Mesodermal cell (in vitro differentiated cells): ENCODE data around the gene TTC33.
"Not testable (repeated sequence)": the region's sequence is repeated elsewhere in the genome, so short reads cannot be mapped to it uniquely, and the experiment has no call there.

Experiments
- H3K27ac ChIP-seq: 2 replicates; pipeline ENCODE4 v1.7.0; 2013; ENCODE audit warnings: mild to moderate bottlenecking, low read depth, low read length, moderate library complexity; ENCODE audit not compliant: severe bottlenecking
- H3K36me3 ChIP-seq: 2 replicates; pipeline ENCODE4 v1.7.1; 2013; ENCODE audit warnings: mild to moderate bottlenecking, low read length, moderate library complexity; ENCODE audit not compliant: control insufficient read depth, insufficient read depth
- H3K4me1 ChIP-seq: one replicate; pipeline ENCODE4 v1.7.1; 2013; ENCODE audit warnings: mild to moderate bottlenecking, low read length; ENCODE audit not compliant: insufficient read depth, control insufficient read depth, poor library complexity, severe bottlenecking
- H3K4me3 ChIP-seq: 2 replicates; pipeline ENCODE4 v1.7.0; 2013; ENCODE audit warnings: low read length, control low read depth, mild to moderate bottlenecking; ENCODE audit not compliant: insufficient read depth, poor library complexity, severe bottlenecking; ENCODE audit errors: extremely low read depth
- H3K9me3 ChIP-seq: 2 replicates; pipeline ENCODE4 v1.7.1; 2013; ENCODE audit warnings: mild to moderate bottlenecking, low read length, moderate library complexity; ENCODE audit not compliant: control insufficient read depth
- WGBS, 2 experiments: methylation state at CpG; one replicate each; pipeline ENCODE4 v1.1.5; 2013; ENCODE audit warnings: missing lambda C conversion rate in 2 of 2; ENCODE audit not compliant: insufficient coverage in 2 of 2; 5-methylcytosine and 5-hydroxymethylcytosine counted together

TTC33 gene

DNA sequence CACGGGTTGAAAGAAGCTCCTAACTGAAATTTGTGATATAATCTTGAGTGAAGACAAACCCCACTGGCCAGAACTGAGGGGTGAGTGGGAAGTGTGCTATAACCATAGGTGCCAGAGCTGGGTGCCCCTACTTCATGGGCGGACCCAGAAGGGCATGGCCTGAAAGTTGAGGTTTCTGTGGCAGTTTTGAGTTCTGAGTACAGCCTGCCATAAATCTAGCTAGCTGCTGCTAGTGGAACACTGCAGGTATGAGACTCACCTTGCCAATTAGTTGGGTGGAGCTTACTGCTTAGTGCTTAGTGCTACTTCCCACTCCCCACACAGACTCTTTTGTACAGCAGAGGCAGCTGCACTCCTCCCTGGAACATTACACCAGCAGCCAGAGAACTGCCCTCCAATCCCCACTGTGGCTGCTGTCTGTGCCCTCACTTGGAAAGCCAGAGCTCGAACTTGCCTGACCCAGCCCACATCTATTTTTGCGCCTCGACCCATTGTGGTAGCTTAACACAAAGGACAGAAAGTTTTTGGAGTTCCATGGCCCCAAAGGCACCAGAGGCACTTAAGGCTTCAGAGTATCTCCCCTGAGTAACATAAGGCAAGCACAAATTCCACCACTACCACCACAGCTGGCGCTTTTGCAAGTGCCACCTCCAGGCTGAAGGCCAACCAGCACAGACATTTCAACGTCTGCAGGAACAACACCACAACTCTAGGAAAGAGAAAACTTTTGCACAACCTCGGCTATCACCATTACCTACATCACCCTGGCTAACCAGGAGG, 103.1 kb downstream of the TTC33 start:
- no peaks in the 10 kb centered on the region for H3K36me3 ChIP-seq
- no peak overlapping the region for H3K27ac ChIP-seq
- no peak overlapping the region for H3K4me3 ChIP-seq
- H3K9me3 ChIP-seq: no peaks in the 10 kb centered on the region
- no peaks in the 10 kb centered on the region for H3K4me1 ChIP-seq
- 78 to 92% methylated on average over 5 of the region's 8 CpGs for WGBS, 2 experiments

DNA sequence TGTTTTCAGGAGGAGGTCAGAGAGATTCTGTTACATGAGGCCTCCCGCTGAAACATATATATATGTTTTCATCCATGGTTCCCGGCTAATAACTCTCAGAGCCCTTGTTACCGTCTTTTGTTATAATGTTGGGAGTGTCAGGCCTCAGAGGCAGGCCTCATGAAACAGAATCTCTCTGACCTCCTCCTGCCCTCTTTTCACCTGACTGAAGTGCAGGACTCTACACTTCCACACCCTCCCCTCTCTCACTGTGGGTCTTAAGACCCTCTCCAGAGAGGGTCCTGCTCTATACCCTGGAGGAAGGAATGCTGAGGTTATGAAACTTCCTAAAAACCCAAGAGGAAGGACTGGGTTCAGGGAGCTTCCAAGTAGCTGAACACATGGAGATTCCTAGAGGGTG, 104.6 kb downstream of the TTC33 start:
- no CpG with 5 or more reads among the region's 3 CpGs for WGBS, 2 experiments
- Histone ChIP-seq H3K9me3 (no peaks in the 10 kb centered on the region), H3K27ac (no peak overlapping the region), H3K4me1 (no peaks in the 10 kb centered on the region), H3K36me3 (no peaks in the 10 kb centered on the region), H3K4me3 (no peak overlapping the region)

DNA sequence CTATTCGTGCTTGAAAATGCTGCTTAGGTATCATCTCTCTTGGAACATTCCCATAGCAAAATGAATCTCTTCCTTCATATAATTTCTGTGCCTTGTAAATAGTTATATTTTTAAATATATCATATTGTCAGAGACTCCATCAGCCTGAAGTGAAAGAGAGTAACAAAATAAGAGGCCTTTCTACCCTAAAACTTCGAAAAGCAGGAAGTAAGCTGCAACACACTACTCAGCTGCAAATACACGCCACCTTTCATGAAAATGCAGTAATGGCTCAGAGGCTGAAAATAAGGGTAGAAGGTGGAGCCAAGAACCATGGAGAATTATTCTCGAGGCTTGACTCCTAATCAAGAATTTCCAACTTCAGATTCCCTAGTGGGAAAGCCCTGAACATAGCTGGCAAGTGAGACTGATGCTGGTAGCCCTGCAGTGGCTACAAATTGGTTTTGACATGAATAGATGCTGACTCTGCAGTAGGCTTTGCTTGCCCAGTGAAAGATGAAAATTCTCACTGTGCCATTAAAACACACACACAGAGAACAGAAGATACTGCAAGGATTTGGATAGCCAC, 106.2 kb downstream of the TTC33 start:
- Histone ChIP-seq H3K4me3 (no peak overlapping the region), H3K36me3 (no peaks in the 10 kb centered on the region), H3K9me3 (no peaks in the 10 kb centered on the region), H3K27ac (no peak overlapping the region), H3K4me1 (no peaks in the 10 kb centered on the region)
- WGBS, 2 experiments: 90% methylated on average over 3 of the region's 4 CpGs; no CpG with 5 or more reads in 1 of the 2 experiments

DNA sequence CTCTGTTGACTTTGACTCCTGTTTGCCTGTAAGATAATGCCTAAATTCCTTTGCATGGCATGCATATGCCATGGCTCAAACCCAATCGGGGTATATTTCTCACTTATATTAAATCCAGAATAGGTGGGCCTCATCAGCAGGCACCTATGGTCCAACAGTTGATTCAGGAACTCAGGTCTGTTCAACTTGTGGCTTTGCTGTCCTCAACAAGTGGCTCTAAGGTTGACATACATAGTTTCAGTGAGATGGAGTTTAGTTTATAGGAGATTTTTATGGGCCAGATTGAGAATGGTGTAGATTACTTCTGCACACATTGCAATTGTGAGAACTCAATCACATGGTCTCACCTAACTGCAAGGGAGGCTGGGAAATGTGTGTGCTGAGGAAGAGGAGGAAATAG, 107.6 kb downstream of the TTC33 start:
- no peaks in the 10 kb centered on the region for H3K4me1 ChIP-seq
- 80 to 100% methylated on average over 1 of the region's 1 CpG for WGBS, 2 experiments
- H3K9me3 ChIP-seq: no peaks in the 10 kb centered on the region
- no peak overlapping the region for H3K4me3 ChIP-seq
- H3K27ac ChIP-seq: no peak overlapping the region
- no peaks in the 10 kb centered on the region for H3K36me3 ChIP-seq

- no peak overlapping the region for H3K27ac ChIP-seq
- H3K4me1 ChIP-seq: no peaks in the 10 kb centered on the region
- H3K36me3 ChIP-seq: no peaks in the 10 kb centered on the region
- WGBS, 2 experiments: 80% methylated on average over 1 of the region's 3 CpGs; no CpG with 5 or more reads in 1 of the 2 experiments
- H3K4me3 ChIP-seq: no peak overlapping the region
- no peaks in the 10 kb centered on the region for H3K9me3 ChIP-seq
These were observed 109.5 kb downstream of the TTC33 start for GRCh38 chr5:40646266-40646665.

- H3K4me1 ChIP-seq, H3K4me3 ChIP-seq, H3K27ac ChIP-seq, H3K36me3 ChIP-seq, H3K9me3 ChIP-seq: not testable (repeated sequence)
- 100% methylated on average over 1 of the region's 1 CpG; no CpG with 5 or more reads in 1 of the 2 experiments for WGBS, 2 experiments
These were observed 116.2 kb downstream of the TTC33 start for GRCh38 chr5:40639531-40639930.

- WGBS, 2 experiments: 84 to 95% methylated on average over 3 to 5 of the region's 7 CpGs
- Histone ChIP-seq H3K27ac (no peak overlapping the region), H3K4me1 (no peaks in the 10 kb centered on the region), H3K36me3 (no peaks in the 10 kb centered on the region), H3K9me3 (peaks cover 3% of the 10 kb centered on the region), H3K4me3 (no peak overlapping the region)
These were observed 121.2 kb downstream of the TTC33 start for GRCh38 chr5:40634593-40634992.

DNA sequence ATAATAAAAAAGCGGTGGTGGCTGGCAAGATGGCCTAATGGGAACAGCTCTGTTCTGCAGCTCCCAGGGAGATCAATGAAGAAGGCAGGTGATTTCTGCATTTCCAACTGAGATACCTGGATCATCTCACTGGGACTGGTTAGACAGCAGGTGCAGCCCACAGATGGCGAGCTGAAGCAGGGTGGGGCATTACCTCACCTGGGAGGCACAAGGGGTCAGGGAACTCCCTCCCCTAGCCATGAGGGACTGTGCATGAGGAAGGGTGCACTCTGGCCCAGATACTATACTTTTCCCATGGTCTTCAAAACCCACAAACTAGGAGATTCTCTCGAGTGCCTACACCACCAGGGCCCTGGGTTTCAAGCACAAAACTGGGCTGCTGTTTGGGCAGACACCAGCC, 121.6 kb downstream of the TTC33 start:
- Histone ChIP-seq H3K27ac (no peak overlapping the region), H3K4me3 (no peak overlapping the region), H3K4me1 (no peaks in the 10 kb centered on the region), H3K9me3 (peaks cover 3% of the 10 kb centered on the region), H3K36me3 (no peaks in the 10 kb centered on the region)
- WGBS, 2 experiments: 25 to 43% methylated on average over 1 of the region's 3 CpGs

- Histone ChIP-seq H3K36me3 (no peaks in the 10 kb centered on the region), H3K4me3 (no peak overlapping the region), H3K27ac (no peak overlapping the region), H3K4me1 (no peaks in the 10 kb centered on the region), H3K9me3 (no peaks in the 10 kb centered on the region)
- 93 to 96% methylated on average over 6 of the region's 7 CpGs for WGBS, 2 experiments
These were observed 124.5 kb downstream of the TTC33 start for GRCh38 chr5:40631236-40631635.

DNA sequence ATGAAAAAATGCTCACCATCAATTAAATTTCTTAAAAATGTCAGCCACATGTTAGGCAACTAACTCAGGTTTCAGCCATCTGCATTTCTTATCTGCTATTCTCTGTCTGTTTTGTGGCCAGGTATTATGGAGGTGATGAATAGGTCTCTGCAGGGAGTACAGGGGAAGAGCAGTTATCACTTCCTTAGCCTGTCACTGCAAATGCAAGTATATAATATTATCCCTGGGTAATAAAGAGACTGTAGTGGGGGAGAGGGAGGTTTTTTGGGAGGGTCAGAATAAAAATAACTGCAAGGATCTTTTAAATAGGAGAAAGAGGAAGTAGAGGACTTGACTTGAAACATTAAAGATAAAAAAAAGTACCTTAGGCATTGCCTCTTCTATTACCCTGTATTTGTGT, 125.6 kb downstream of the TTC33 start:
- no peaks in the 10 kb centered on the region for H3K36me3 ChIP-seq
- H3K4me3 ChIP-seq: no peak overlapping the region
- no peaks in the 10 kb centered on the region for H3K9me3 ChIP-seq
- H3K4me1 ChIP-seq: no peaks in the 10 kb centered on the region
- H3K27ac ChIP-seq: no peak overlapping the region

DNA sequence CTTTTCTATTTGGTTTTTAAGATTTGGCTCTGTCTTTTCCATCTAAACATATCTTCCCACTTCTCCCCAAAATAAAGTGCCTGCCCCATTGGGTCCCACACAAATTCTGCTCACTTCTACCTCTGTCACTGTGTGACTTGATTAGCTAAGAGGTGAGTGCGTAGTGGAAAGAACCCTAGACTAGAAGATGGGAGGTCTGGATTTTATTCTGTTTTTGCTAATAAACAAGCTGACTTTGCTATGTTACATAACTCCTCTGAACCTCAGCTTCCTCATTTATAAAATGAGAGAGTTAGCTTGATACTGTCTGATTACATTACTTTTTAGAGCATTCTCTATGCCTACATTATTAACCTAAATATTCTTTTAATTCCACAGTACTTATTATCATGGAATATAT, 127.4 kb downstream of the TTC33 start:
- WGBS, 2 experiments: no CpG with 5 or more reads among the region's 1 CpG
- no peaks in the 10 kb centered on the region for H3K4me1 ChIP-seq
- H3K36me3 ChIP-seq: no peaks in the 10 kb centered on the region
- no peak overlapping the region for H3K4me3 ChIP-seq
- H3K9me3 ChIP-seq: no peaks in the 10 kb centered on the region
- H3K27ac ChIP-seq: no peak overlapping the region
